Measurements from ENCODE around the gene CDC25B.

CDC25B gene

GRCh38 chr20:3801299-3801698 is 5.2 kb downstream of the CDC25B start:
- TF ChIP-seq TAF1 (IDR thresholded peaks at IDR 0.05; ENCODE audit: borderline replicate concordance, insufficient read depth, low read length), result no peak
- TF ChIP-seq SIN3A (IDR thresholded peaks at IDR 0.05; ENCODE audit: borderline replicate concordance, insufficient read depth, low read length), result no peak
- TF ChIP-seq REST (IDR thresholded peaks at IDR 0.05; ENCODE audit: insufficient read depth in 1 of 2, low read depth in 2 of 2, low read length in 2 of 2), result no peak
- TF ChIP-seq POLR2AphosphoS5 (IDR thresholded peaks at IDR 0.05; ENCODE audit: low read depth, low read length), result no peak
- no peak for TF ChIP-seq FOXP2 (optimal IDR thresholded peaks at IDR 0.05; ENCODE audit: borderline replicate concordance, extremely low read depth, extremely low read length, insufficient read depth)

GRCh38 chr20:3801846-3802245 is 5.7 kb downstream of the CDC25B start:
- TF ChIP-seq TAF1 (IDR thresholded peaks at IDR 0.05; ENCODE audit: borderline replicate concordance, insufficient read depth, low read length) (no peak), FOXP2 (optimal IDR thresholded peaks at IDR 0.05; ENCODE audit: borderline replicate concordance, extremely low read depth, extremely low read length, insufficient read depth) (no peak), POLR2AphosphoS5 (IDR thresholded peaks at IDR 0.05; ENCODE audit: low read depth, low read length) (no peak), REST (IDR thresholded peaks at IDR 0.05; ENCODE audit: insufficient read depth in 1 of 2, low read depth in 2 of 2, low read length in 2 of 2) (no peak), SIN3A (IDR thresholded peaks at IDR 0.05; ENCODE audit: borderline replicate concordance, insufficient read depth, low read length) (no peak)

- TF ChIP-seq REST (IDR thresholded peaks at IDR 0.05; ENCODE audit: insufficient read depth in 1 of 2, low read depth in 2 of 2, low read length in 2 of 2) (no peak), FOXP2 (optimal IDR thresholded peaks at IDR 0.05; ENCODE audit: borderline replicate concordance, extremely low read depth, extremely low read length, insufficient read depth) (no peak), TAF1 (IDR thresholded peaks at IDR 0.05; ENCODE audit: borderline replicate concordance, insufficient read depth, low read length) (no peak), POLR2AphosphoS5 (IDR thresholded peaks at IDR 0.05; ENCODE audit: low read depth, low read length) (no peak), SIN3A (IDR thresholded peaks at IDR 0.05; ENCODE audit: borderline replicate concordance, insufficient read depth, low read length) (no peak)
Measured at GRCh38 chr20:3802524-3803239, 6.6 kb downstream of the CDC25B start.

- TF ChIP-seq SIN3A (IDR thresholded peaks at IDR 0.05; ENCODE audit: borderline replicate concordance, insufficient read depth, low read length), result no peak
- no peak for TF ChIP-seq TAF1 (IDR thresholded peaks at IDR 0.05; ENCODE audit: borderline replicate concordance, insufficient read depth, low read length)
- no peak for TF ChIP-seq REST (IDR thresholded peaks at IDR 0.05; ENCODE audit: insufficient read depth in 1 of 2, low read depth in 2 of 2, low read length in 2 of 2)
- no peak for TF ChIP-seq POLR2AphosphoS5 (IDR thresholded peaks at IDR 0.05; ENCODE audit: low read depth, low read length)
- no peak for TF ChIP-seq FOXP2 (optimal IDR thresholded peaks at IDR 0.05; ENCODE audit: borderline replicate concordance, extremely low read depth, extremely low read length, insufficient read depth)
Measured at GRCh38 chr20:3803289-3803688, 7.2 kb downstream of the CDC25B start.
